ENCODE measurements around the gene DOCK1.

GRCh38 chr10:127236266-127236665 is 331.0 kb downstream of the DOCK1 start:
- TF ChIP-seq EZH2phosphoT487 (IDR thresholded peaks at IDR 0.05; ENCODE audit: insufficient read depth, low read depth) (no peak), EZH2 (IDR thresholded peaks at IDR 0.05; ENCODE audit: insufficient read depth, poor library complexity, severe bottlenecking) (no peak)
